HepG2 (cell line): ENCODE measurements around the gene C18orf54.

Source experiments
- RFX5 ChIP-seq: IDR thresholded peaks from 2 replicates; pipeline ENCODE4 v1.6.1; 2011; ENCODE audit warnings: low read depth, low read length, improper control_type of control experiment
- ZNF850 ChIP-seq: sonication (generic); formaldehyde crosslinking; conservative IDR thresholded peaks from 2 replicates; pipeline ENCODE4 v1.9.0; 2021; ENCODE audit warnings: mild to moderate bottlenecking, missing genetic modification reagents

DNA sequence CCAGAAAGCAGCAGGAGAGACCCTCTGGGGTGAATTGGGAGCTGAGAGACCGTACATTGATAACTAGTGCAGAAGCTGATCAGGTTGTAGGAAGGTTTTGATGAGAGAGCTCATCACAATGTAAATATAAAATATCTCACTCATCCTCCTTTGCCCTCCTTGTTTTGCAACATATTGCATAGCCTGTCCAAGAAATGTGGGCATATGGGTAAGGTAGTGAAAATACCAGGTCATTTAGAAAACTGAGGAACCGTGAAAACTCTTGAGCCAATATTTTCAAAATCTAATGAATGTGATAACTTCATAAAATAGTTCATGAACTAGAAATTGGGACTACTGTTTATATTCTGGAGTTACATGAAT is 31.4 kb downstream of the C18orf54 start:
- TF ChIP-seq ZNF850 (CRISPR knock-in tag) (no peak), RFX5 (no peak)
